SK-N-DZ (cell line): Measurements from ENCODE around the gene ZBTB16.
A peak's percentile ranks its signal among the peaks of the same experiment; 100 is the strongest.

Experiments used
- DNase-seq: peaks from one replicate; pipeline ENCODE4 v3.0.0-alpha.2; 2015; ENCODE audit warnings: low spot score

The ZBTB16 gene

GRCh38 chr11:114064216-114064615, 4.7 kb downstream of the ZBTB16 start:
- no peak for DNase-seq

GRCh38 chr11:114065094-114065493, 5.6 kb downstream of the ZBTB16 start:
- no peak for DNase-seq

DNA sequence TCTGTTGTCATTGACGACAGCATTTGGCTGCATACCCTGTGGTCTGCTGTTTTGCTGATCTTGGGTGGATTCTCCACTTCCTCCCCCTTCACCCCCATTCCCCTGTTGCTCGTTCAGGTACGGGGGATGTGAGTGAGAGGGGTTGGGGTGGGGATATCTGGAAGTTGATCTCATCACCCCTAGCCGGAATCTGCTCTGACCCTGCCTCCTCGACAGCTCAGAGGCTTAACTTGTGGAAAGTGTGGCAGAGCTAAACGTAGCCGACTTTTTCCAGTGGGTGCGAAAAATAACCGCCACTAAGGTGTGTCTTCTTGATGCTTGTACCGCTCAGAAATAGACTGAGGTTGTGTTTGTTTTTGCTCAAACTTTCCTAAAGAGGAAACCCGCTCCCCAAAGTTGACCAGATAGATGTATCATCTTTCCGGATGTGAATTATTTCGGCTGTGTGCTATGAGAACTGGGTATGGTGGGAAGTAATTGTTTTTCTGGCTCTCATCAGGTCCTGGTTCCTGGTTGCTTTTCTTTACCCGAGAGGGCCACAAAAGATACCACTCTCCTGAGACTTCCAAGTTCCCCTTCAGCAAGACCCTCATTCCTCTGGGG, 6.6 kb downstream of the ZBTB16 start:
- DNase-seq = no peak

DNA sequence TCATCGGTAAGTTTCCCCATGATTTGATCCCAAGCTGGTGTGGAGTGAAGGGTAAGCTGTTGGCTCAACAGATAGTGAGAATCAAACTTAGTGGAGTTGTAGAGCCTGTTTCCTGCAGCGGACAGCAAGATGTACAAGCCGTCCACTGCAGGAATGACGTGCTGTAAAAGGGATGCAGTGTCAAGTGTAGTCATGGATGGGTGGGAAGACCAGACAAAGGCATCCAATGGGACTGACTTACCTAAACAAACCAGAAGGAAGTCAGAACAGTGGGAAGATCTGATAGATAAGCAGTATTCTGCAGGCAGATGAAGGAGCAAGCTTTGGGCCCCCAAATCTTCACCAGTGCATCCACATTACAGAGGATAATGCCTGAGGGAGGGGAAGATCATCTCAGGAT, 8.8 kb downstream of the ZBTB16 start:
- no peak for DNase-seq

DNA sequence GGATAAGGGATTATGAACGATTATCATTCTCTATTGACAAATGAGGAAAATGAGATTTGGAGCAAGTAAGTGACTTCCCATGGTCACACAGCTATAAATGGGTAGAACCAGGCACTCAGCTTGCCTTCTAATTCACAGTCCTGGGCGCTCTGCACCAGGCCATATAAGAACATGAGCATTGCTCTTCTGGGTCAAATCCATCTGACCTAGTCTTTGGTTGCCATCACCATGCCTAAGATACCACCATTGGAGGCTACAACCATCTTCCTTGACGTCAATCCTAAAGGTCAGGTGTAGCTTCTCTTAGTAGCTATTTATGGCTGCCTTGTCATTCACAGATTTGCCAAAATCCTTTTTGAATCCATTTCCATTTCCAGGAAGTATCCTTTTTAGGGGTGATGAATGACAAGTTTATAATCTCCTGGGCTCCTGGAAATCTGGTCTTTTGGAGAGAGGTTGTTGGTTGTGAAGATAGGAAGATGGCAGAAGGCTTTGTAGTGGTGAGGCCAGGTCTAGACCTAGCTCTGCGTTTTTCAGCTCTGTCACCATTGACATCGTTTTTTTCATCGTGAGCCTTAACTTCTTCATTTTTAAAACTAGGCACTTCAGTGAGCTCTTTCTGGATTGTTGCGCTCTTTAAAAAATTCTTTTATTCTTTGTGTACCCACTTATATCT, 11.1 kb downstream of the ZBTB16 start:
- no peak for DNase-seq

DNA sequence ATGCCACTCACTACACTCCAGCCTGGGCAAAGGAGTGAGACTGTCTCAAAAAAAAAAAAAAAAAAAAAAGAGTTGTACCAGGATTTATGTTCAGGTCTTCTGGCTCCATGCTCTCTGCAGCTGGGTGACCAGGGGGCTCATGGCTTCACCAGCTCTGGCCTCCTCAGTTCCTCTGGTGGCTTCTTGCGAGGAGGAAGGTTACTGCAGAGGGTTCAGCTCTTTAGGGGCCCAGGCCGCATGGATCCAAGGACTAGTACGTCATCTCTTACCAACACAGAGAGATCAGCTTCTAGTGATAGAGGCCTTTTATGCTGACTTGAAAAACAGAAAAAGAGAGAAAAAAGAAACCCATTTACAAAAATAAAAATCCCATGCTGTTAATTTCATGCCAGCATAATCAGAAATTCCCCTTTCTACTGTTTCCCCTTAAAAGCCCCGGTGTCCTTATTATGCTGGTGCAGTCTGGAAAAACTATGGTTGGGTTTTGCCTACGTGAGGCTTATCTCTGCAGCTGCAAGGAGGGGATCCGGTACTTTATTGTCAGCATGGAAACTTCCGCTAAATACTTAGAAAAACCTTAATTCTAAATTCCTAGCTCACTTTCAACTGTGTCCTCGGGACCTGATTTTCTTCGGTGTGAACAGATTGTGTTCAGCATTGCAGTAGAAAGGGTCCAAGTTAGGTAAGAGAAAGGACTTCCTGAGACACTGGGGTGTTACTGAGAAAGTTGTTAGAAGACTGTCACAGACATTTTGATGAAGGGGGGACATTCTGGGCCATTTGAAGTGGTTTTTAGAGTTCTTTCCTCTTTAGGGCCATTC, 13.7 kb downstream of the ZBTB16 start:
- DNase-seq = no peak

DNA sequence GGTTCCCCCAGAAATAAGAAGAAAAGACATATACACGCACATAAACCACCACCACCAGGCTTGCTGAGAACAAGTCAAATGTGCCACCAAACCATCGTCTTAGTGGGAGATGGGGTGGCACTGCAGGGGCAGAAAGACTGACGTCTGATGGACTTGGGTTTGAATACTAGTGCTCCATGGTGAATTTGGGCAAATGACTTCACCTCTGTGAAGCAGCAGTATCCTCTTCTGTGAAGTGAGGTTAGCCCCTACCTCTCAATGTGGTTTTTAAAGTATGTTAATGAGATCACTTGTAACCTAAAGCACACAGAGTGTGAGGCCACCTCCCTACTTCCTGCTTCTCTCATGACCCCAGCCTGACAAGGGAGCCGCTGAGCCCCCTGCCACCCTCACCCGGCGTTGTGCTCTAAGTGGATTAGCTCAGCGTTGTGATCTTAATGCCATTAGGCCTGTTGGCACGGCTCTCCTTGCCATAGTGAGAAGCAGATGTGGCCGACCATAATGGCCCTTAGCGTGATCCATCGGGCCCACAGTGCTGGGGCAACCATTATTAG, 14.4 kb downstream of the ZBTB16 start:
- no peak for DNase-seq

DNA sequence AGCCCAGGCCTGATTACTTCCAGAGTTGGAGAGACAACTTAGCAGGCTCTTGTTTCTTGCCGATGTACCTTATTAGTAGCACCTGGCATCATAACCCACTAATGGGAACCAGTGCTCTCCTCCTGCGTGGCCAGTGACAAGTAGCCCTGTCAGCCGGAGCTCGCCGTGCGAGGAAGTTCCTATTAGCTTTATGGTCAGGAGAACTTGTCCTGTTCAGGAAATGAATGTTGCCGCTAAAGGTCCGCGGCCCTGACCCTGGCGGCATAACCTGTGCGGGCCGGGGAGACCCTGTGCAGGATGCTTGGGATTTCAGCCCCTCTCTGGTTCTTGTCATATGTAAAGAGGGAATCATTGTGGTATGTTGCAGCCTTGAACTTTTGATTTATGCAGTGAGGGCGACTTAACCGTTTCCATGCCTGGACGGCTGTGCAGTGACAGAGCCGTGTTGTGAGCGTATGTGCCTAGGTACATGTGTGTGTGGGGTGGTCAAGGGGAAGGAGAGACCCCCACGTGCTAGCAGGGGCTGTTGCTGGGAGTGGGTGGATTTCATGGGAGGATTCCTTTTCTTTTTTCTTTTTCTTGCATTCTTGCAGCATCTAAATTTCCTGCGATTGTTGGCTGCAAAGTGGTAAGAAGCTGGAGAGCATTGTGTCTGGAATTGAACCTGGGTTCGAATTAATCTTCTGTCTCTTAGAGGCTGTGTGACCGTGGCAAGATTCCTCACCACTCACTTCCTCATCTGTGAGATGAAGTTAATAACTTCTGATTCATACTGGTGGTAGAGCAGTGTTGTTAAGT, 15.2 kb downstream of the ZBTB16 start:
- no peak for DNase-seq

- no peak for DNase-seq
Observed at GRCh38 chr11:114075344-114075610, 15.8 kb downstream of the ZBTB16 start.

GRCh38 chr11:114075891-114076441, 16.5 kb downstream of the ZBTB16 start:
- DNase-seq = peak; percentile 24

DNA sequence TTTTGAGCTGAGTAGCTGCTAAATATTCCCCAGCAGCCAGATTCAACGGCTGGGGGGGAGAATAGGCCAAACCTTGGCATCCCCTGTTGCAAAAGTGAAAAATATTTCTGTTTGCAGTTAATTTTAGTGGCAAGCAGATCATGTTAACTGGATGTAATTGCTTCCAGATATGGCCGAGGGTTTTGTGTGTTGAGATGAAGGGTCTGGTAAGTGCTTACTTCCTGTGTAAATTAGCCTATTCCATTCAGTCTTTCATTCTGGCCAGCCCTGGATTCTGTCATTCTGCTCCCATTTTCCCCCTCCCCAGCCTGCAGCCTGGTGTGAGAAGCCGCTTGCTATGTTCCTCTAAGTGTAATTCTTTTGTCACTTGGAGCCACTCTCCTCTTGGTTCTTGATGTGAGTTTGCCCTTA, 17.4 kb downstream of the ZBTB16 start:
- no peak for DNase-seq

DNA sequence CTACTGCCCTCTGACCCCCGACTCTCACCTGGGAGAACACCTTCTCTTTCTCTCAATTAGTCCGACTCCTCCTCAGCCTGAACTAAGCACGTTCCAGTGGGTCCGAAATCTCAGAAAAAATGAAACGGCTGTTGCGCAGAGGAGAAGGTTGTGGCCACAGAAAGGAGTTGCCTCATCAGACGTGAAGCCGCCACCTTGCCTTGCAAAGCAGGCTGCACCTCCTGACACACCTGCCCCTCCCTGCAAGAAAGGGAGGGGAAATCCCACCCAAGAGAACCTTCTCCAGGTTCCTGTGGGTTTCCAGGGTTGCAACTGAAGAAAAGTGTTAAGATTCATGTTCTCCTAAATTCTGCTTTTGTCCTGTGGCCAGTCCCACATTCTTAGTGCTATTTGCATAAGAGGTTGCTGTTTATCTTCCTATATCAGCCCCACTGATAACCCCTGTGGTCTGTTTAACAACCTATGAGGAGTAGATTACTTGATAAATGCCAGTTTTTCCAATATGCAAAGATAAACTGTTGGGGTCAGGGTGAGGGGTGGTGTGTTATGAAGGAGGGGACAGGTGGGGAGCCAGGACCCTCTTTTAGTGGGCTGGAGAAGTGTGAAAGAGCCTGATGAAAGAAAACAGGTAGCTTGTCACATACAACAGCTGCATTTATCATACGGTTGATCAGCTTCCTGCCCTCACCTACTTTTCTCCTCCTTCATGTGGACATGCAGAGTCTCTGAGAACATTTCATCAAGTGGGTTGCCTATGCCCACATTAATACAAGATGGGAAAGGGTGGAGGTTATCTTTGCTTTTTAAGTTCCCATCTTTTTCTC, 18.2 kb downstream of the ZBTB16 start:
- no peak for DNase-seq

DNA sequence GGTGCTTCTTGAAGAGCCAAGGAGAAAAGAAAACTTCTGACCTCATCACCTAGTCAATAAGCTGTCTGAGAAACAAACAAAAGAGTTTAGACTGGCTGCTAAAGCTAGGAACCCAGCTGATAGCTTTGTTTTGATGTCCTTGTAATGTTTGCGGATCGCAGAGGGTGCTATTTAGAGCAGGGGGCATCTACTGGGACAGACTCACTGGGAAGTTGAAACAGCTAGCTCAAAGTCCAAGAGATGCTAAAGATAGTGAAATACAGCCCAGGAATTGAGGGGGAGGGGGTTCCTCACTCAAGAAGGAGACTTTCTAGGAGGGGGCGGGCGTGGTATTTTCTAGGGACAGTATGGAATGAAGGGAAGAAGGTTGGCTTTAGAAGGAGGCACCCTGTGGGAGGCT, 18.9 kb downstream of the ZBTB16 start:
- no peak for DNase-seq

- no peak for DNase-seq
Observed at GRCh38 chr11:114079511-114080065, 20.1 kb downstream of the ZBTB16 start.

GRCh38 chr11:114080219-114080618, 20.7 kb downstream of the ZBTB16 start:
- DNase-seq = no peak

DNA sequence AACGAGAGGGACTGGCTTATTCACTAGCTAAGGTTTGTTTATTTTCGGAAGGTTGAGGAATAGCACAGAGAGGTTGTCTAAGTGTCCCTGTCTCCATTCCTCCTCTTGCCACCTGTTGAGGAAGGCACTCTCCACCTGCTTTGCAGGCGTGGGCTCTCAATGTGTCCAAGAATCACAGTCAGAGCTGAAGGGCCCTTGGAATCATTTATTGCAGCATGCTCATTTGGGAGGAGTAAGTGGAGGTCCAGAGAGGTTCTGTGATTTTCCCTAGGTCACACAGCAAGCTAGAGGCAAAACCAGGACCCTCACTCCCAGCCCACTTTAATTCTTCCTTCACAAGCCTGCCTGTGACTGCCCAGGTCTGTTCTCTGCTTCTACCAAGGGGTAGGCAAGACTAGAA, 21.3 kb downstream of the ZBTB16 start:
- DNase-seq = no peak

DNA sequence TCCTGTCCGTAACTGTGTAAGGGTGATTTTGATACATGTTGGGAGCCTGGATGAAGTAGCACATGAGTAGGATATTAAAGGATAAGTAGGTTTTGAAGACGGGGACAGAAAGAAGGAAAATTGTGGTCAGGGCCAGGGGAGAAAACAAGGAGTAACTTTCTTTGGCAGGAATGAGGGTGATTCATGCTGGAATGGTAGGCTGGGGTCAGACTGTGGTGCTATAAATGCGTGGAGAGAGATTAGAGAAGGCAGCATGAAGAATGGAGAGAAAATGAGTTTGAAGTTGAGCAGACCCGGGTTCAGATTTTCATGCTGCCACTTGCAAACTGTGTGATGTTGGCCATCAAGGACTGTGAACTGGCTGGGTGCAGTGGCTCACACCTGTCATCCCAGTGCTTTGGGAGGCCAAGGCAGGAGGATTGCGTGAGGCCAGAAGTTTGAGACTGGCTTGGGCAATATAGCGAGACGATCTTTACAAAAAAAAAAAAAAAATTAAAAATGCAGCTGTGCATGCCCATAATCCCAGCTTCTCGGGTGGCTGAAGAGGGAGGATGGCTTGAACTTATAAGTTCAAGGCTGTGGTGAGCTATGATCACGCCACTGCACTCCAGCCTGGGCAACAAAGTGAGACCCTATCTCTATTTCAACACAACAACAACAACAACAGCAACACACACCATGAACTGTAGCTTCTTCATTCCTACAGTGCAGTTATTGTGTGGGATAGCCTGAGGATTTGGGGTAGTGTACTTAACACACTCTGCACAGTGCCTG, 22.3 kb downstream of the ZBTB16 start:
- DNase-seq = no peak

GRCh38 chr11:114082415-114082748, 22.9 kb downstream of the ZBTB16 start:
- DNase-seq = no peak

GRCh38 chr11:114082767-114083181, 23.3 kb downstream of the ZBTB16 start:
- DNase-seq = no peak
